Ascending aorta (tissue), 2 donors: ENCODE data around the gene RNF133. TPM values are rescaled to one million over a fixed set of nuclear protein-coding genes. Genes with fewer than 3 reads are reported as not detected.
"Not testable (repeated sequence)": the region's sequence is repeated elsewhere in the genome, so short reads cannot be mapped to it uniquely, and the experiment has no call there.

Source experiments
- DNase-seq, 2 donors: peaks; one replicate each; pipeline ENCODE4 v3.0.0-alpha.2; 2019; ENCODE audit warnings: low spot score in 2 of 2
- H3K27ac ChIP-seq, 2 donors: fragments of 200-600 bp; sonication (generic); one replicate each; pipeline ENCODE4 v1.5.1; 2016 to 2017; ENCODE audit warnings: mild to moderate bottlenecking in 1 of 2
- H3K27me3 ChIP-seq: fragments of 200-600 bp; sonication (generic); one replicate; pipeline ENCODE4 v1.5.1; 2017
- H3K36me3 ChIP-seq, 2 donors: fragments of 200-600 bp; sonication (generic); one replicate each; pipeline ENCODE4 v1.5.1; 2016
- H3K4me1 ChIP-seq, 2 donors: fragments of 200-600 bp; sonication (generic); one replicate each; pipeline ENCODE4 v1.5.1; 2016 to 2017; ENCODE audit warnings: mild to moderate bottlenecking in 1 of 2
- H3K4me3 ChIP-seq, 2 donors: fragments of 200-600 bp; sonication (generic); one replicate each; pipeline ENCODE4 v1.5.1; 2016 to 2017; ENCODE audit warnings: mild to moderate bottlenecking in 1 of 2
- H3K9me3 ChIP-seq, 2 donors: fragments of 200-600 bp; sonication (generic); one replicate each; pipeline ENCODE4 v1.5.1; 2016
- intact Hi-C: fragments of 100-400 bp; cut with DNase I; formaldehyde crosslinking; loops from one replicate; pipeline ENCODE4 v1.15.1; 2023
- total RNA-seq: library from RNA; depleted of rRNA; stranded (reverse); fragments of >200 nt; gene quantifications from one replicate; pipeline ENCODE4 v1.1.0, GENCODE V29; 2016
- TF ChIP-seq, protein P1 (sequence below), 3 experiments: fragments of 200-600 bp in 2 of 3; fragments of 450-650 bp in 1 of 3; sonication (generic) in 2 of 3; IDR thresholded peaks; one replicate each; pipeline ENCODE4 v1.5.1; 2016 to 2019; ENCODE audit warnings: antibody characterized with exemption in 3 of 3, mild to moderate bottlenecking in 1 of 3, moderate library complexity in 1 of 3

The RNF133 gene
- total RNA-seq, 1 donor from 2014 or later, result not detected

DNA sequence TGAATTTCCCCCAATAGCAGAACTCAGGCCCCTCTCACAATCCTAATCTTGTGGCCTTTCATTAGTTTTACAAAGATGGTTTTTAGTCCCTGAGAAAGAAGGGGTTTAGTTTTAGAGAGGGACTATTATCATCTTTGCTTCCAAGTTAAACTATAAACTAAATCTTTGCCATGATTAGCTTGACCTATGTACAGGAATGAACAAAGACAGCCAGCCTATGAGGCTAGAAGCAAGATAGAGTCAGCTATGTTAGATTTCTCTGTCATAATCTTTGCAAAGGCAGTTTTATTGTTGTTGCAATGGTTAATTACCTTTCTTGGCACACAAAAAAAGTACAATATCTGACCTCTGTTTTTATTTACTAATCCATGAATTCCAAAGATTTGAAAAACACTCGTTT is 19.1 kb downstream of the RNF133 start:
- Histone ChIP-seq H3K4me1 (no peaks in the 10 kb centered on the region), H3K36me3 (no peaks in the 10 kb centered on the region), H3K4me3 (no peak overlapping the region), H3K27ac (no peak overlapping the region), H3K27me3 (no peaks in the 10 kb centered on the region), H3K9me3 (no peaks in the 10 kb centered on the region)
- intact Hi-C loops, result no loop called here
- TF ChIP-seq, protein P1, sequence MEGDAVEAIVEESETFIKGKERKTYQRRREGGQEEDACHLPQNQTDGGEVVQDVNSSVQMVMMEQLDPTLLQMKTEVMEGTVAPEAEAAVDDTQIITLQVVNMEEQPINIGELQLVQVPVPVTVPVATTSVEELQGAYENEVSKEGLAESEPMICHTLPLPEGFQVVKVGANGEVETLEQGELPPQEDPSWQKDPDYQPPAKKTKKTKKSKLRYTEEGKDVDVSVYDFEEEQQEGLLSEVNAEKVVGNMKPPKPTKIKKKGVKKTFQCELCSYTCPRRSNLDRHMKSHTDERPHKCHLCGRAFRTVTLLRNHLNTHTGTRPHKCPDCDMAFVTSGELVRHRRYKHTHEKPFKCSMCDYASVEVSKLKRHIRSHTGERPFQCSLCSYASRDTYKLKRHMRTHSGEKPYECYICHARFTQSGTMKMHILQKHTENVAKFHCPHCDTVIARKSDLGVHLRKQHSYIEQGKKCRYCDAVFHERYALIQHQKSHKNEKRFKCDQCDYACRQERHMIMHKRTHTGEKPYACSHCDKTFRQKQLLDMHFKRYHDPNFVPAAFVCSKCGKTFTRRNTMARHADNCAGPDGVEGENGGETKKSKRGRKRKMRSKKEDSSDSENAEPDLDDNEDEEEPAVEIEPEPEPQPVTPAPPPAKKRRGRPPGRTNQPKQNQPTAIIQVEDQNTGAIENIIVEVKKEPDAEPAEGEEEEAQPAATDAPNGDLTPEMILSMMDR (IDR thresholded peaks at IDR 0.05), result no peak
- no peak for DNase-seq

DNA sequence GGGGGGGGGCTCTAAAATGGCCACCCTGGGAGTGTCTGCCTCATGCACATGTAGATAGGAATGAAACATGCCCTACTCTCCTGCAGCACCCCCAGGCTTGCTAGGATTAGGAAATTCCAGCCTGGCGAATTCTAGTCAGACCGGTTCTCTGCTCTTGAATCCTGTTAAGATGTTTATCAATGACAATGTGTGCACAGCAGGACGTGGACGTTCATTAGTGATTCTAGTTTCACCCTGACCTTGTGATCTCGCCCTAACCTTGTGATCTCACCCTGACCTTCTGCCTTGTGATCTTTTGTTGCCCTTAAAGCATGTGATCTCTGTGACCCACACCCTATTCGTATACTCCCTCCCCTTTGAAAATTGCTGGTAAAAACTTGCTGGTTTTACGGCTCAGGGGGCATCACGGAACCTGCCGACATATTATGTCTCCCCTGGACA is 19.6 kb downstream of the RNF133 start:
- H3K27me3 ChIP-seq, H3K4me1 ChIP-seq, DNase-seq, H3K36me3 ChIP-seq, H3K4me3 ChIP-seq, H3K9me3 ChIP-seq, H3K27ac ChIP-seq, intact Hi-C loops: not testable (repeated sequence)

DNA sequence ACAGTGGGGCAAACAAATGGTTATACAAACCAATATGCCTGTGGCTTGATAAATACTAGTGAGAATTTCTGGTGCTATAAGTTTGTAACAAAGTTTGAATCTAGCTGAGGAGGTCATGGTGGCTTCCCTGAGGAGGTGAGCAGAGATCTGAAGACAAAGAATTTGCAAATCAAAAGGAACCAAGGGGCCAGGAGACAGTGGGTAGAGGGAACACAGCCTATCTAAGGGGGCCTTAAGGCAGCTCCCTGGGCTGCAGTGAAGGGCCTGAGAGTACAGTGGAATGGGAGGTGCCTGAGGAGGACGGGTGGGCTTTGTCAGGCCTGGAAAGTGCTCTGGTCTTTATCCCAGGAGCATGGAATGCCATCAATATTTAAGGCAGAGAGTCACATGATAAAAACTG is 21.8 kb downstream of the RNF133 start:
- intact Hi-C loops, result no loop called here
- no peak for DNase-seq

DNA sequence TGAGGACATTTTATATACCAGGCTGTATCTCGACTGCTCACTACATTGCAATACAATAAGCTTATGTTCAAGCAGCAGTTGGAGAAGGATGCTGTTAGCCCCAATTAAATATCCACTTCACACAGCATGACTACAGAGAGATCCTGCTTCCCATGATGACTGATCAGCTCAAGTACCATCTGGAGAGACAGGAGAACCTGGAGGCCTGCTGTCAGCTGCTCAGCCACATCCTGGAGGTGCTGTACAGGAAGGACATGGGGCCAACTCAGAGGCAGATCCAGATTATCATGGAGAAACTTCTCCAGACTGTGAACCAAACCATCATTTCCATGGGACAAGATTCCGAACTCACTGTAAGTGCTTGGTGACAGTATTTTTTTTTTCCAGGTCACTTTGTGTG is 22.5 kb downstream of the RNF133 start:
- Histone ChIP-seq H3K9me3 (no peaks in the 10 kb centered on the region), H3K27ac (no peak overlapping the region), H3K4me1 (no peaks in the 10 kb centered on the region), H3K36me3 (no peaks in the 10 kb centered on the region), H3K4me3 (no peak overlapping the region), H3K27me3 (no peaks in the 10 kb centered on the region)
- TF ChIP-seq, protein P1 (IDR thresholded peaks at IDR 0.05), result no peak
- DNase-seq, result no peak
- intact Hi-C loops, result no loop called here

More for the DNA sequence above, 21.8 kb downstream of the RNF133 start:
- no peak overlapping the region for H3K27ac ChIP-seq
- H3K36me3 ChIP-seq, result no peaks in the 10 kb centered on the region
- H3K9me3 ChIP-seq, result no peaks in the 10 kb centered on the region
- no peak overlapping the region for H3K4me3 ChIP-seq
- TF ChIP-seq, protein P1 (IDR thresholded peaks at IDR 0.05), result no peak
- no peaks in the 10 kb centered on the region for H3K4me1 ChIP-seq
- H3K27me3 ChIP-seq, result no peaks in the 10 kb centered on the region

DNA sequence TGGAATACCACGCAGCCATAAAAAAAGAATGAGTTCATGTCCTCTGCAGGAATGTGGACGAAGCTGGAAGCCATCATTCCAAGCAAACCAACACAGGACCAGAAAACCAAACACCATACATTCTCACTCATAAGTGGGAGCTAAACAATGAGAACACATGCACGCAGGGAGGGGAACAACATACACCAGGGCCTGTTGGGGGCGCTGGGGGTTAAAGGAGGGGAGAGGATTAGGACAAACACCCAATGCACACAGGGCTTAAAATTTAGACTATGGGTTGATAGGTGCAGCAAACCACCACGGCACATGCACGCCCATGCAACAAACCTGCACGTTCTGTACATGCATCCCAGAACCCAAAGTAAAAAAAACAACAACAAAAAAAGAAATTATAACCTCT is 23.3 kb downstream of the RNF133 start:
- H3K4me3 ChIP-seq, result no peak overlapping the region
- no peaks in the 10 kb centered on the region for H3K27me3 ChIP-seq
- intact Hi-C loops, result no loop called here
- no peaks in the 10 kb centered on the region for H3K4me1 ChIP-seq
- H3K36me3 ChIP-seq, result no peaks in the 10 kb centered on the region
- no peak for DNase-seq
- TF ChIP-seq, protein P1 (IDR thresholded peaks at IDR 0.05), result no peak
- H3K9me3 ChIP-seq, result no peaks in the 10 kb centered on the region
- H3K27ac ChIP-seq, result no peak overlapping the region

DNA sequence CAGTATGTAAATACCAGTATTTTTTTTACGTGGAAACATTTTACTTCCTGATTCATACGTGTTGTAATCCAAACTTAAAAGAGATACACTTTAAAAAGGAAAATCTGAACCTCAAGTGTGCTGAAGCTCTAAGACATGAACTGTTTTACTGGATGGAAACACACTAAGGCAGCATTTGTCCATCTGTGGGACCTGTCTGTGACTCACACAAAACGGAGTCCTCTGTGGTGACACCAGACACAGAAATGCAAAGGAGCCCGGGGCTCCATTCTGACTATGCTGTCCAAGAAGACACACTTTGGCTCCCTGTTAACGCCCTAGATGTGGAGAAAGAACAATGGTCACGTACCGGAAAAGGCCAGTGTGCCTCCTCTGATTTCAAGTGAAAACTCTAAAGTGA is 23.9 kb downstream of the RNF133 start:
- Histone ChIP-seq H3K4me1 (no peaks in the 10 kb centered on the region), H3K9me3 (no peaks in the 10 kb centered on the region), H3K36me3 (no peaks in the 10 kb centered on the region), H3K4me3 (peak overlapping the region; percentile 8 to 18), H3K27me3 (no peaks in the 10 kb centered on the region), H3K27ac (no peak overlapping the region)
- intact Hi-C loops, result no loop called here
- TF ChIP-seq, protein P1 (IDR thresholded peaks at IDR 0.05), result no peak
- no peak for DNase-seq
